Measurements from ENCODE around the gene ITLN2. TPM values are rescaled to one million over a fixed set of nuclear protein-coding genes. Genes with fewer than 3 reads are reported as not detected.
"Not testable (repeated sequence)": the region's sequence is repeated elsewhere in the genome, so short reads cannot be mapped to it uniquely, and the experiment has no call there.

The ITLN2 gene
- total RNA-seq, 2 donors from 2014 or later, result 2.0 to 6.3 TPM

GRCh38 chr1:160904783-160905616 is 49.6 kb downstream of the ITLN2 start:
- Histone ChIP-seq H3K4me3 (no peak overlapping the region), H3K9me3 (peaks cover 0 to 4% of the 10 kb centered on the region in 2 donors), H3K27me3 (no peaks in the 10 kb centered on the region), H3K27ac (peak overlapping the region in 1 of 2 donors; percentile 19), H3K4me1 (peaks cover 0 to 23% of the 10 kb centered on the region in 2 donors), H3K36me3 (no peaks in the 10 kb centered on the region)
- DNase-seq (ENCODE audit: low spot score), result no peak
- TF ChIP-seq CTCF (IDR thresholded peaks at IDR 0.05), result no peak

DNA sequence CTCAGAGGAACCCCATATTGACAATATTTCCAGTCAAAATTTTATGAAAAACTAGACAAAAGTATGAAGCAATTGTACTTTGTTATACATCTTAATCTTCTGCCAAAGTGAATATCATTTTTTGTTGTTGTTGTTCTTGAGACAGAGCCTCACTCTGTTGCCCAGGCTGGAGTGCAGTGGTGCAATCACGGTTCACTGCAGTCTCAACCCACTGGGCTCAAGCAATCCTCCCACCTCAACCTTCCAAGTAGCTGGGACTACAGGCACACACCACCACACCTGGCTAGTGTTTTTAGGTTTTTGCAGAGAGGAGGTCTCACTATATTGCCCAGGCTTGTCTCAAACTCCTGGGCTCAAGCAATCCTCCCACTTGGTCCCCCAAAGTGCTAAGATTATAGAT is 52.4 kb downstream of the ITLN2 start:
- peaks cover 0 to 14% of the 10 kb centered on the region in 2 donors for H3K4me1 ChIP-seq
- H3K27ac ChIP-seq; H3K9me3 ChIP-seq; H3K36me3 ChIP-seq; DNase-seq (ENCODE audit: low spot score); H3K4me3 ChIP-seq; H3K27me3 ChIP-seq: not testable (repeated sequence)

GRCh38 chr1:160901768-160902167 is 52.8 kb downstream of the ITLN2 start:
- no peak overlapping the region for H3K27ac ChIP-seq
- no peak for DNase-seq (ENCODE audit: low spot score)
- H3K4me3 ChIP-seq, result no peak overlapping the region
- TF ChIP-seq CTCF (IDR thresholded peaks at IDR 0.05), result no peak
- no peaks in the 10 kb centered on the region for H3K36me3 ChIP-seq
- H3K27me3 ChIP-seq, result no peaks in the 10 kb centered on the region
- H3K9me3 ChIP-seq, result peaks cover 0 to 4% of the 10 kb centered on the region in 2 donors
- peaks cover 0 to 14% of the 10 kb centered on the region in 2 donors for H3K4me1 ChIP-seq

DNA sequence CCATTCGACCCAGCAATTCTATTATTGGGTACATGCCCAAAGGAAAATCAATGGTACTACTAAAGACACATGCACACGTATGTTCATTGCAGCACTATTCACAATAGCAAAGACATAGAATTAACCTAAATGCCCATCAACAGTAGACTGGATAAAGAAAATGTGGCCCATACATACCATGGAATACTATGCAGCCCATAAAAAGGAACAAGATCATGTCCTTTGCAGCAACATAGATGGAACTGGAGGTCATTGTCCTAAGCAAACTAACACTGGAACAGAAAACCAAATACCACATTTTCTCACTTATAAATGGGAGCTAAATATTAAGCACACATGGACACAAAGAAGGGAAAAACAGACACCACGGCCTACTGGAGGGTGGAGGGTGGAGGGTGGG is 53.9 kb downstream of the ITLN2 start:
- not testable (repeated sequence) for DNase-seq (ENCODE audit: low spot score); H3K36me3 ChIP-seq; H3K27me3 ChIP-seq; H3K4me3 ChIP-seq; H3K9me3 ChIP-seq; H3K27ac ChIP-seq
- peaks cover 0 to 11% of the 10 kb centered on the region in 2 donors for H3K4me1 ChIP-seq

Other genes with a start within 250 kb of the ITLN2 start
- gene CD48, start 243.0 kb downstream of the ITLN2 start, total RNA-seq, result 1 to 10 TPM; 1.2 to 3.2 TPM
- gene SLAMF7, start 215.6 kb downstream of the ITLN2 start, total RNA-seq, result under 1 TPM in 1 of 2 donors, not detected in 1; 0.98 TPM
- under 1 TPM; 0.19 to 0.20 TPM for gene LY9, start 158.6 kb downstream of the ITLN2 start, total RNA-seq
- gene CD244, start 91.9 kb downstream of the ITLN2 start, total RNA-seq, result under 1 TPM; 0.41 to 0.86 TPM
- gene ITLN1, start 69.6 kb downstream of the ITLN2 start, total RNA-seq, result 1,000 to 10,000 TPM; 1,064 to 3,973 TPM
- 10 to 100 TPM; 11.2 to 26.2 TPM for gene F11R, start 66.3 kb upstream of the ITLN2 start, total RNA-seq
- gene TSTD1, start 84.2 kb upstream of the ITLN2 start, total RNA-seq, result 100 to 1,000 TPM in 1 of 2 donors, 10 to 100 TPM in 1; 95.0 to 118 TPM
- gene USF1, start 91.2 kb upstream of the ITLN2 start, total RNA-seq, result 10 to 100 TPM; 21.7 to 25.5 TPM
- gene ARHGAP30, start 115.1 kb upstream of the ITLN2 start, total RNA-seq, result 1 to 10 TPM; 1.4 to 4.6 TPM
- under 1 TPM in 1 of 2 donors, not detected in 1; 0.75 TPM for gene NECTIN4, start 134.7 kb upstream of the ITLN2 start, total RNA-seq
- 1 to 10 TPM; 2.9 to 7.8 TPM for gene KLHDC9, start 143.6 kb upstream of the ITLN2 start, total RNA-seq
- 10 to 100 TPM; 39.9 to 42.2 TPM for gene PFDN2, start 163.2 kb upstream of the ITLN2 start, total RNA-seq
- 10 to 100 TPM; 19.1 to 26.0 TPM for gene NIT1, start 163.3 kb upstream of the ITLN2 start, total RNA-seq
- gene DEDD, start 177.9 kb upstream of the ITLN2 start, total RNA-seq, result 10 to 100 TPM; 21.8 to 28.9 TPM
- gene UFC1, start 199.2 kb upstream of the ITLN2 start, total RNA-seq, result 10 to 100 TPM; 53.0 to 77.4 TPM
- gene USP21, start 204.7 kb upstream of the ITLN2 start, total RNA-seq, result 10 to 100 TPM; 13.5 to 14.4 TPM
- 1 to 10 TPM; 8.3 to 9.6 TPM for gene PPOX, start 211.6 kb upstream of the ITLN2 start, total RNA-seq
- gene B4GALT3, start 222.7 kb upstream of the ITLN2 start, total RNA-seq, result 10 to 100 TPM; 24.3 to 32.7 TPM
- gene ADAMTS4, start 244.2 kb upstream of the ITLN2 start, total RNA-seq, result 10 to 100 TPM; 12.6 to 19.5 TPM
- 100 to 1,000 TPM; 148 to 311 TPM for gene NDUFS2, start 247.6 kb upstream of the ITLN2 start, total RNA-seq